HCT116 (cell line): ENCODE data around the gene HTN3. TPM values are rescaled to one million over a fixed set of nuclear protein-coding genes. Genes with fewer than 3 reads are reported as not detected.

ENCODE experiments used
- ATAC-seq: fragments of 200-7000 bp; cut with Tn5 transposase; 2 replicates; pipeline ENCODE4 v1.9.1; 2020; ENCODE audit warnings: mild to moderate bottlenecking, moderate library complexity
- BruUV-seq: library from RNA; stranded (reverse); fragments of 400-500 nt; replicated peaks from 2 replicates; lab custom pipeline; 2021; lab: Mats Ljungman, UMichigan
- CTCF ChIA-PET: fragments of 300-600 bp; sonication (Branson Sonifier 250); formaldehyde crosslinking; loops from one replicate; lab custom pipeline; 2021; ENCODE audit warnings: antibody characterized with exemption; lab: Charles Lee
- POLR2A ChIA-PET: fragments of 300-600, 350-600 bp; sonication (Branson Sonifier 250); formaldehyde crosslinking; loops from one replicate; lab custom pipeline; 2021; ENCODE audit warnings: antibody characterized with exemption; lab: Charles Lee
- RAD21 ChIA-PET, 2 experiments: fragments of 300-600 bp; sonication (Branson Sonifier 250); formaldehyde crosslinking; loops; one replicate each; lab custom pipeline; 2023; ENCODE audit warnings: low total read pairs in 2 of 2; ENCODE audit not compliant: uncharacterized antibody in 2 of 2, unreplicated experiment in 2 of 2, low non-redundant PET in 1 of 2; lab: Charles Lee
- DNase-seq: peaks from one replicate; pipeline ENCODE4 v3.0.0-alpha.2; 2010; ENCODE audit warnings: low read depth, low spot score
- H2AFZ ChIP-seq: fragments of 200-600 bp; shearing (Covaris generic), sonication (generic); 2 replicates; pipeline ENCODE4 v1.6.1; 2017; ENCODE audit warnings: low read depth, mixed run types, mixed read lengths, antibody characterized with exemption, low read length; ENCODE audit not compliant: poor library complexity, severe bottlenecking
- H3K27ac ChIP-seq: 2 replicates; pipeline ENCODE4 v1.5.1; 2012; ENCODE audit warnings: low read depth, low read length
- H3K27me3 ChIP-seq: fragments of 200-600 bp; sonication (generic); 2 replicates; pipeline ENCODE4 v1.6.1; 2016; ENCODE audit warnings: mixed run types, low read length, mixed read lengths; ENCODE audit not compliant: insufficient read depth
- H3K36me3 ChIP-seq, 2 experiments: fragments of 200-500 bp in 1 of 2; fragments of 200-600 bp in 1 of 2; sonication (Bioruptor generic) in 1 of 2; sonication (generic) in 1 of 2; 2 replicates each; pipeline versions ENCODE4 v1.5.1 to v1.6.1; 2014 to 2016; ENCODE audit warnings: low read length in 2 of 2, inconsistent platforms in 1 of 2, mixed read lengths in 1 of 2, mixed run types in 1 of 2; ENCODE audit not compliant: insufficient read depth in 2 of 2, control insufficient read depth in 1 of 2
- H3K4me1 ChIP-seq, 2 experiments: fragments of 200-600 bp in 1 of 2; sonication (generic) in 1 of 2; 2 replicates each; pipeline versions ENCODE4 v1.5.1 to v1.6.1; 2012 to 2017; ENCODE audit warnings: low read length in 2 of 2, inconsistent platforms in 1 of 2, mild to moderate bottlenecking in 1 of 2, mixed read lengths in 1 of 2, mixed run types in 1 of 2, moderate library complexity in 1 of 2; ENCODE audit not compliant: insufficient read depth in 2 of 2, control insufficient read depth in 1 of 2
- H3K4me2 ChIP-seq: fragments of 200-600 bp; sonication (generic); 2 replicates; pipeline ENCODE4 v1.6.1; 2017; ENCODE audit warnings: mixed run types, low read length, mixed read lengths
- H3K4me3 ChIP-seq, 2 experiments: fragments of 200-600 bp in 1 of 2; sonication (generic) in 1 of 2; replicated peaks in 1 of 2; 2 replicates each; pipeline ENCODE4 v1.5.1; 2011 to 2016; ENCODE audit warnings: low read length in 2 of 2, control low read depth in 1 of 2, low read depth in 1 of 2, mild to moderate bottlenecking in 1 of 2, mixed read lengths in 1 of 2, mixed run types in 1 of 2
- H3K79me2 ChIP-seq: fragments of 200-600 bp; sonication (generic); 2 replicates; pipeline ENCODE4 v1.6.1; 2017; ENCODE audit warnings: mild to moderate bottlenecking, mixed run types, low read length, moderate library complexity, mixed read lengths; ENCODE audit not compliant: insufficient read depth
- H3K9ac ChIP-seq: fragments of 200-600 bp; sonication (generic); 2 replicates; pipeline ENCODE4 v1.6.1; 2016; ENCODE audit warnings: low read length, mixed read lengths
- H3K9me2 ChIP-seq: fragments of 200-600 bp; sonication (generic), shearing (Covaris generic); 2 replicates; pipeline ENCODE4 v1.6.1; 2017; ENCODE audit warnings: mixed run types, mild to moderate bottlenecking, moderate library complexity; ENCODE audit not compliant: insufficient read depth
- H3K9me3 ChIP-seq, 2 experiments: fragments of 200-500 bp in 1 of 2; fragments of 200-600 bp in 1 of 2; sonication (Bioruptor generic) in 1 of 2; sonication (generic) in 1 of 2; 2 replicates each; pipeline ENCODE4 v1.6.1; 2014 to 2017; ENCODE audit warnings: low read length in 2 of 2, mixed read lengths in 2 of 2, inconsistent platforms in 1 of 2, low read depth in 1 of 2, mild to moderate bottlenecking in 1 of 2, mixed run types in 1 of 2, moderate library complexity in 1 of 2; ENCODE audit not compliant: control insufficient read depth in 1 of 2, insufficient read depth in 1 of 2
- H4K20me1 ChIP-seq: fragments of 200-600 bp; sonication (generic), shearing (Covaris generic); 2 replicates; pipeline ENCODE4 v1.6.1; 2017; ENCODE audit warnings: mixed run types, mild to moderate bottlenecking, moderate library complexity; ENCODE audit not compliant: insufficient read depth
- CBX3 ChIP-seq: IDR thresholded peaks from 2 replicates; pipeline ENCODE4 v1.6.1; 2012; ENCODE audit warnings: low read depth
- CEBPB ChIP-seq: IDR thresholded peaks from 2 replicates; pipeline ENCODE4 v1.6.1; 2012; ENCODE audit warnings: low read depth
- ELF1 ChIP-seq: IDR thresholded peaks from 2 replicates; pipeline ENCODE4 v1.6.1; 2012; ENCODE audit warnings: low read depth, borderline replicate concordance
- FOSL1 ChIP-seq: IDR thresholded peaks from 2 replicates; pipeline ENCODE4 v1.6.1; 2012; ENCODE audit warnings: low read depth
- RAD21 ChIP-seq: IDR thresholded peaks from 2 replicates; pipeline ENCODE4 v1.6.1; 2012; ENCODE audit warnings: low read depth, mild to moderate bottlenecking
- SIN3A ChIP-seq: IDR thresholded peaks from 2 replicates; pipeline ENCODE4 v1.6.1; 2012; ENCODE audit warnings: low read depth
- SP1 ChIP-seq: IDR thresholded peaks from 2 replicates; pipeline ENCODE4 v1.6.1; 2012; ENCODE audit warnings: low read depth
- SRF ChIP-seq: IDR thresholded peaks from 2 replicates; pipeline ENCODE4 v1.6.1; 2012; ENCODE audit warnings: low read depth
- YY1 ChIP-seq: IDR thresholded peaks from 2 replicates; pipeline ENCODE4 v1.6.1; 2011; ENCODE audit warnings: low read length, low read depth, moderate library complexity, mild to moderate bottlenecking; ENCODE audit not compliant: insufficient replicate concordance; ENCODE audit errors: extremely low read depth
- ZNF274 ChIP-seq: fragments of 200-500 bp; sonication (Bioruptor generic); IDR thresholded peaks from 2 replicates; pipeline ENCODE4 v1.6.1; 2014; ENCODE audit warnings: mild to moderate bottlenecking, low read depth, low read length, inconsistent platforms
- intact Hi-C: fragments of 100-400 bp; cut with micrococcal nuclease; formaldehyde crosslinking; loops from 2 replicates; pipeline ENCODE4 v1.10.0; 2022
- total RNA-seq: library from RNA; stranded (reverse); gene quantifications from one replicate; pipeline ENCODE4 v1.2.1, GENCODE V29; 2021; ENCODE audit not compliant: unreplicated experiment
- TF ChIP-seq, protein P1 (sequence below), 3 experiments: fragments of 200-600 bp in 1 of 3; sonication (generic) in 1 of 3; IDR thresholded peaks in 2 of 3; conservative IDR thresholded peaks in 1 of 3; 2 replicates each; pipeline ENCODE4 v1.5.1; 2012 to 2017; ENCODE audit warnings: low read depth in 2 of 3, low read length in 2 of 3, antibody characterized with exemption in 1 of 3, borderline replicate concordance in 1 of 3, control low read depth in 1 of 3, mild to moderate bottlenecking in 1 of 3, mixed read lengths in 1 of 3, mixed run types in 1 of 3, moderate library complexity in 1 of 3; ENCODE audit not compliant: insufficient read depth in 1 of 3
- TF ChIP-seq, protein P2 (sequence below): IDR thresholded peaks from 2 replicates; pipeline ENCODE4 v1.6.1; 2011; ENCODE audit warnings: mild to moderate bottlenecking, low read length, moderate library complexity; ENCODE audit not compliant: insufficient replicate concordance; ENCODE audit errors: extremely low read depth

The HTN3 gene
- total RNA-seq, 1 experiment from 2014 or later, result not detected

DNA sequence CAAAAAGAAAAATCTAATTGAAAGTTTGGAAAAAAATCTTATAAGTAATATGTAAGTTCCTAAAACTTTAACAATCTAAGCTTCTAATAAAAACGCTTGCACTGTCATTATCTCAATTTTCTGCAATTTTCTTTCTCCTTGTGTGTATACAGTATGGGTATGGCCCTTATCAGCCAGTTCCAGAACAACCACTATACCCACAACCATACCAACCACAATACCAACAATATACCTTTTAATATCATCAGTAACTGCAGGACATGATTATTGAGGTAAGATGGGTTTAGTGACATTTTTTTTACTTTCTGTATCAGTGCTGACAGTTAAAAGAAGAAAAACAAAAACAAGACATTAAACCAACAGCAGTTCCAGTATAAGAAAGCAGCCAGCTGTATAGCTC, 27.5 kb upstream of the HTN3 start:
- no peaks in the 10 kb centered on the region for H4K20me1 ChIP-seq
- ATAC-seq (no peak), DNase-seq (no peak)
- no peaks in the 10 kb centered on the region for H3K36me3 ChIP-seq
- H3K79me2 ChIP-seq, result no peaks in the 10 kb centered on the region
- CTCF ChIA-PET, result no interaction called here
- H3K27me3 ChIP-seq, result no peaks in the 10 kb centered on the region
- no peak overlapping the region for H3K4me3 ChIP-seq
- H3K27ac ChIP-seq, result no peak overlapping the region
- no peak overlapping the region for H3K9ac ChIP-seq
- TF ChIP-seq, protein P1, sequence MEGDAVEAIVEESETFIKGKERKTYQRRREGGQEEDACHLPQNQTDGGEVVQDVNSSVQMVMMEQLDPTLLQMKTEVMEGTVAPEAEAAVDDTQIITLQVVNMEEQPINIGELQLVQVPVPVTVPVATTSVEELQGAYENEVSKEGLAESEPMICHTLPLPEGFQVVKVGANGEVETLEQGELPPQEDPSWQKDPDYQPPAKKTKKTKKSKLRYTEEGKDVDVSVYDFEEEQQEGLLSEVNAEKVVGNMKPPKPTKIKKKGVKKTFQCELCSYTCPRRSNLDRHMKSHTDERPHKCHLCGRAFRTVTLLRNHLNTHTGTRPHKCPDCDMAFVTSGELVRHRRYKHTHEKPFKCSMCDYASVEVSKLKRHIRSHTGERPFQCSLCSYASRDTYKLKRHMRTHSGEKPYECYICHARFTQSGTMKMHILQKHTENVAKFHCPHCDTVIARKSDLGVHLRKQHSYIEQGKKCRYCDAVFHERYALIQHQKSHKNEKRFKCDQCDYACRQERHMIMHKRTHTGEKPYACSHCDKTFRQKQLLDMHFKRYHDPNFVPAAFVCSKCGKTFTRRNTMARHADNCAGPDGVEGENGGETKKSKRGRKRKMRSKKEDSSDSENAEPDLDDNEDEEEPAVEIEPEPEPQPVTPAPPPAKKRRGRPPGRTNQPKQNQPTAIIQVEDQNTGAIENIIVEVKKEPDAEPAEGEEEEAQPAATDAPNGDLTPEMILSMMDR (IDR thresholded peaks at IDR 0.05 in 2 of 3, conservative IDR thresholded peaks at IDR 0.05 in 1 of 3; ENCODE audit: borderline replicate concordance in 1 of 3, insufficient read depth in 1 of 3, low read depth in 2 of 3, low read length in 2 of 3), result no peak
- TF ChIP-seq ZNF274 (no peak), CEBPB (no peak), RAD21 (no peak), SIN3A (no peak), FOSL1 (no peak), YY1 (no peak), SP1 (no peak), SRF (no peak), ELF1 (no peak), CBX3 (no peak)
- TF ChIP-seq, protein P2, sequence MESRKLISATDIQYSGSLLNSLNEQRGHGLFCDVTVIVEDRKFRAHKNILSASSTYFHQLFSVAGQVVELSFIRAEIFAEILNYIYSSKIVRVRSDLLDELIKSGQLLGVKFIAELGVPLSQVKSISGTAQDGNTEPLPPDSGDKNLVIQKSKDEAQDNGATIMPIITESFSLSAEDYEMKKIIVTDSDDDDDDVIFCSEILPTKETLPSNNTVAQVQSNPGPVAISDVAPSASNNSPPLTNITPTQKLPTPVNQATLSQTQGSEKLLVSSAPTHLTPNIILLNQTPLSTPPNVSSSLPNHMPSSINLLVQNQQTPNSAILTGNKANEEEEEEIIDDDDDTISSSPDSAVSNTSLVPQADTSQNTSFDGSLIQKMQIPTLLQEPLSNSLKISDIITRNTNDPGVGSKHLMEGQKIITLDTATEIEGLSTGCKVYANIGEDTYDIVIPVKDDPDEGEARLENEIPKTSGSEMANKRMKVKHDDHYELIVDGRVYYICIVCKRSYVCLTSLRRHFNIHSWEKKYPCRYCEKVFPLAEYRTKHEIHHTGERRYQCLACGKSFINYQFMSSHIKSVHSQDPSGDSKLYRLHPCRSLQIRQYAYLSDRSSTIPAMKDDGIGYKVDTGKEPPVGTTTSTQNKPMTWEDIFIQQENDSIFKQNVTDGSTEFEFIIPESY, result no peak
- no peaks in the 10 kb centered on the region for H3K9me3 ChIP-seq
- BruUV-seq, result no TSS peak
- H3K4me1 ChIP-seq, result no peaks in the 10 kb centered on the region
- POLR2A ChIA-PET, result no interaction called here
- RAD21 ChIA-PET, result no interaction called here
- intact Hi-C loops, result no loop called here
- H2AFZ ChIP-seq, result no peak overlapping the region
- no peaks in the 10 kb centered on the region for H3K9me2 ChIP-seq
- H3K4me2 ChIP-seq, result no peak overlapping the region
